ENCODE measurements around the gene SLC26A9.

Gene SLC26A9

DNA sequence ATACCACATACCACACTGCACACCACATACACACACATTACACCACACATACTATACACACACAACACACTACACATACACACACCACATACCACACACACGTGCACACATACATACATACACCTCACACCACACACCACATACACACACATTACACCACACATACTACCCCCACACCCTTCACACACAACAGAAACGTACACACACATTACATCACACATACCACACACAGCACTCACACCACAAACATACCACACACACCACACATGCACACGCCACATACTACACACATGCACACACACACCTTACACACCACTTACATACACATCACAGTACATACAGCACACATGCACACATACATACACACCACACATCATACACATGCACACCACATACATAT is 31.5 kb upstream of the SLC26A9 start:
- no peak for DNase-seq (ENCODE audit: low spot score)
- in situ Hi-C loops (cut with MboI; ENCODE audit: low pct_unique_long_range_greater_than_20kb, low sequenced_read_pairs, unreplicated experiment): no loop called here
- TF ChIP-seq, protein P1, sequence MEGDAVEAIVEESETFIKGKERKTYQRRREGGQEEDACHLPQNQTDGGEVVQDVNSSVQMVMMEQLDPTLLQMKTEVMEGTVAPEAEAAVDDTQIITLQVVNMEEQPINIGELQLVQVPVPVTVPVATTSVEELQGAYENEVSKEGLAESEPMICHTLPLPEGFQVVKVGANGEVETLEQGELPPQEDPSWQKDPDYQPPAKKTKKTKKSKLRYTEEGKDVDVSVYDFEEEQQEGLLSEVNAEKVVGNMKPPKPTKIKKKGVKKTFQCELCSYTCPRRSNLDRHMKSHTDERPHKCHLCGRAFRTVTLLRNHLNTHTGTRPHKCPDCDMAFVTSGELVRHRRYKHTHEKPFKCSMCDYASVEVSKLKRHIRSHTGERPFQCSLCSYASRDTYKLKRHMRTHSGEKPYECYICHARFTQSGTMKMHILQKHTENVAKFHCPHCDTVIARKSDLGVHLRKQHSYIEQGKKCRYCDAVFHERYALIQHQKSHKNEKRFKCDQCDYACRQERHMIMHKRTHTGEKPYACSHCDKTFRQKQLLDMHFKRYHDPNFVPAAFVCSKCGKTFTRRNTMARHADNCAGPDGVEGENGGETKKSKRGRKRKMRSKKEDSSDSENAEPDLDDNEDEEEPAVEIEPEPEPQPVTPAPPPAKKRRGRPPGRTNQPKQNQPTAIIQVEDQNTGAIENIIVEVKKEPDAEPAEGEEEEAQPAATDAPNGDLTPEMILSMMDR (IDR thresholded peaks at IDR 0.05; ENCODE audit: extremely low read depth, insufficient read depth, missing control alignments): no peak

DNA sequence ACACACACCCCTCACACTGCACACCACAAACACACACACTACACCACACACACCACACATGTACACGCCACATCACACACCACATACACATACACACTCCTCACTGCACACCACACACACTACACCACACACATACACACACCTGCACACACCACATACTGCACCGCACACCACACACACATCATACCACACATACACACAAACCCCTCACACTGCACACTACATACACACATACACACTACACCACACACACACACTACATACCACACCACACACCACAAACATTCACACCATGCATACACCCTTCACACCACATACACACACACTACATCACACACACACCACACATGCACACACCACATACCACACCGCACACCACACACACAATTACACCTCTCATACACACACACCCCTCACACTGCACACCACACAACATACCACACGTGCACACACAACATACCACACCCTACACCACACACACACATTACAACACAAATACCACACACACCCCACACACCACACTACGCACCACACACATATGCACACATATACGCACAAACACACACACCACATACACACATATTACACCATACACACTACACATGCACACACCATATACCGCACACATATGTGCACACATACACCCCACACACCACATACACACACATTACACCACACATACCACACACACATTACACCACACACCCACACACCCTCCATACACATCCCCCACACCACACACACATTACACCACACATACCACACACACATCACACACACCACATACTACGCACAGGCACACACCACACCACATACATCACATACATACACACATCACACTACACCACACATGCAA is 30.3 kb upstream of the SLC26A9 start:
- TF ChIP-seq, protein P1 (IDR thresholded peaks at IDR 0.05; ENCODE audit: extremely low read depth, insufficient read depth, missing control alignments): no peak
- in situ Hi-C loops (cut with MboI; ENCODE audit: low pct_unique_long_range_greater_than_20kb, low sequenced_read_pairs, unreplicated experiment): no loop called here
- DNase-seq (ENCODE audit: low spot score): no peak

DNA sequence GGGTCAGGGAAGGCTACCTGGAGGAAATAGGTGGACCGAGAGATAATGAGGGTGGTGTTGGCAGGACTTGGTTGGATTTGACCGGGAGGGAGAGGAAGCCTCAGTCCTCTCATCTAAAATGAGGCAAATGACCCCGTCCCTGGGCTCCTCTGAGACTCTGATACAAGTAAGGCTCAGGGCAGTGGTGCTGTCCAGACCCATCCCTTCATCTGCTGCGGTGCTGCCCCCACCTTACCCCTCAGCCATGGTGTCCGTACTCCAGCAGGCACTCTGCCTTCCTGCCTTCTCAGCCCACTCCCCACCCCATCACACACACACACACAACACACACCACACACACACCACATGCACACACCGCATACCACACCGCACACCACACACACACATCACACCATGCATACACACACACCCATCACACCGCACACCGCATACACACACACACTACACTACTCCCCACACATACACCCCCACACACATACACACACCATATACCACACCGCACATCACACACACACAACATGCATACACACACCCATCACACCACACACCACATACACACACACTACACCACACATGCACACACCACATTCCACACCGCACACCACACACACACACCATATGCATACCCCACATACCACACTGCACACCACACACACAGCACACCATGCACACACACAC is 29.4 kb upstream of the SLC26A9 start:
- TF ChIP-seq, protein P1 (IDR thresholded peaks at IDR 0.05; ENCODE audit: extremely low read depth, insufficient read depth, missing control alignments): no peak
- no peak for DNase-seq (ENCODE audit: low spot score)
- in situ Hi-C loops (cut with MboI; ENCODE audit: low pct_unique_long_range_greater_than_20kb, low sequenced_read_pairs, unreplicated experiment): no loop called here

DNA sequence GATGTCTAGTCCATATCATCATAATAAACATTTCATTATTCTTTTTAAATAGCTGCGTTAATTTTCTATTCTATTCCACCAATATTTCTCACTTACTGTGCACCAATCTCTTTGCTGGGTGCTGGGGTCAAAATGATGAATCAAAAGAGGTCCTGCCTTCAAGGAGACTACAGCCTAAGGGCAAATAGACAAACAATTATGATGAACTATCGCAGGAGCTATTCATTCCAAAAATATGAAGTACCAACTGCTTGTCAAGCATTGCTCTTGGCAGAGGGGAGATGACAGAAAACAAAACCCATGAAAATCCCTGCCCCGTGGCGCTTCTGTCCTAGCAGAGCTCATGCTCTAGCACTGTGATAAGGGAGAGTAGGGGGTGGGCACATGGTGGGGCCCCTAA is 28.8 kb upstream of the SLC26A9 start:
- DNase-seq (ENCODE audit: low spot score): no peak
- TF ChIP-seq, protein P1 (IDR thresholded peaks at IDR 0.05; ENCODE audit: extremely low read depth, insufficient read depth, missing control alignments): no peak
- in situ Hi-C loops (cut with MboI; ENCODE audit: low pct_unique_long_range_greater_than_20kb, low sequenced_read_pairs, unreplicated experiment): no loop called here

DNA sequence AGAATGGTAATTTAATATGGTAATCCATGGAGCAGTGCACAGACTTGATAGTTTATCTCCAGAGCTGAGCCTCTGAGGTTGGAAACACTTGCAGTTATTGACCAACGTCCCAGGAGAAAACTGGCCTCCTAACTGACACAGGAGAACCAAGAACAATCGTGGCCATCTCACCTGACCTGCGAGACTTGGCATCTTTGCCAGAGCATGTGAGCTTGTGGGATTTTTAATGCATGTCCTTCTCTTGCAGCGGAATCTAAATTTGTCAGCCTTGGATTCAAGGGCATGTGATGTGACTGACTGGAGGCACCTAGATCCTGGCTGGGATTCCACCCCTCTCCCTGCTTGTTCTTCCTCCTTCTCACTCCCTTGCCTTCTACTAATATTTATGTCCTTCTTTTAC is 27.8 kb upstream of the SLC26A9 start:
- in situ Hi-C loops (cut with MboI; ENCODE audit: low pct_unique_long_range_greater_than_20kb, low sequenced_read_pairs, unreplicated experiment): no loop called here
- DNase-seq (ENCODE audit: low spot score): no peak
- TF ChIP-seq, protein P1 (IDR thresholded peaks at IDR 0.05; ENCODE audit: extremely low read depth, insufficient read depth, missing control alignments): no peak

DNA sequence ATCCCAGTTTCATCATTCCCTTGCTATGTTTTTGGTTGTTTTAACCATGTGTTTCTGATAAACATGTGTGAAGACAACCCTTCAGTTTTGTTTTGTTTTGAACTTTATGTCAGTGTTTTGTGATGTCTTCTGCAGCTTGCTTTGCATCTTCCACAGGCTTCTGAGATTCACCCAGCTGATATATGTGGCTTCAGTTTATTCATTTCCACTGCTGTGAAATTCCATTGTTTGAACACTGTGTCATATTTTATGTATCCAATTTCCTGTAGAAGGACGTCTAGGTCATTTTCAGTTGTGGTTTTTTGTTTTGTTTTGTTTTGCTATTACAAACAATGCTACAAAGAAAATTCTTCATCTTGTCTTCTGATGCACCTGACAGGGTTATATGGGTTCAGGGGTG is 27.2 kb upstream of the SLC26A9 start:
- DNase-seq (ENCODE audit: low spot score): no peak
- in situ Hi-C loops (cut with MboI; ENCODE audit: low pct_unique_long_range_greater_than_20kb, low sequenced_read_pairs, unreplicated experiment): no loop called here
- TF ChIP-seq, protein P1 (IDR thresholded peaks at IDR 0.05; ENCODE audit: extremely low read depth, insufficient read depth, missing control alignments): no peak

Measured in GM13977 (cell line).